ENCODE results near the gene ANO9. TPM values are rescaled to one million over a fixed set of nuclear protein-coding genes. Genes with fewer than 3 reads are reported as not detected.

Gene ANO9
- total RNA-seq, 1 experiment from 2014 or later, result 0.73 TPM

Other genes starting within 250 kb of the ANO9 start
- gene SCGB1C1, start 248.9 kb downstream of the ANO9 start, total RNA-seq (2014; rRNA removed; shearing (Covaris generic)), result not detected in 2 replicates
- 20.8 and 22.6 TPM in 2 replicates for gene BET1L, start 234.6 kb downstream of the ANO9 start, total RNA-seq (2014; rRNA removed; shearing (Covaris generic))
- 98.3 and 106 TPM in 2 replicates for gene RIC8A, start 234.3 kb downstream of the ANO9 start, total RNA-seq (2014; rRNA removed; shearing (Covaris generic))
- gene SIRT3, start 205.7 kb downstream of the ANO9 start, total RNA-seq (2014; rRNA removed; shearing (Covaris generic)), result 11.0 and 17.2 TPM in 2 replicates
- gene PSMD13, start 205.0 kb downstream of the ANO9 start, total RNA-seq (2014; rRNA removed; shearing (Covaris generic)), result 127 and 131 TPM in 2 replicates
- not detected in 2 replicates for gene NLRP6, start 163.6 kb downstream of the ANO9 start, total RNA-seq (2014; rRNA removed; shearing (Covaris generic))
- 4.7 and 8.5 TPM in 2 replicates for gene PGGHG, start 152.9 kb downstream of the ANO9 start, total RNA-seq (2014; rRNA removed; shearing (Covaris generic))
- not detected in 2 replicates for gene IFITM5, start 142.5 kb downstream of the ANO9 start, total RNA-seq (2014; rRNA removed; shearing (Covaris generic))
- gene IFITM2, start 134.2 kb downstream of the ANO9 start, total RNA-seq (2014; rRNA removed; shearing (Covaris generic)), result 38.4 and 40.0 TPM in 2 replicates
- gene IFITM1, start 128.0 kb downstream of the ANO9 start, total RNA-seq (2014; rRNA removed; shearing (Covaris generic)), result 4.9 and 7.4 TPM in 2 replicates
- gene IFITM3, start 121.2 kb downstream of the ANO9 start, total RNA-seq (2014; rRNA removed; shearing (Covaris generic)), result 100 and 101 TPM in 2 replicates
- 0.08 TPM in 1 of 2 replicates, not detected in the other for gene B4GALNT4, start 72.5 kb downstream of the ANO9 start, total RNA-seq (2014; rRNA removed; shearing (Covaris generic))
- 0.18 TPM in 1 of 2 replicates, not detected in the other for gene PKP3, start 47.8 kb downstream of the ANO9 start, total RNA-seq (2014; rRNA removed; shearing (Covaris generic))
- not detected in 2 replicates for gene SIGIRR, start 27.0 kb downstream of the ANO9 start, total RNA-seq (2014; rRNA removed; shearing (Covaris generic))
- 30.9 and 34.4 TPM in 2 replicates for gene PTDSS2, start 8.3 kb upstream of the ANO9 start, total RNA-seq (2014; rRNA removed; shearing (Covaris generic))
- gene RNH1, start 65.2 kb upstream of the ANO9 start, total RNA-seq (2014; rRNA removed; shearing (Covaris generic)), result 82.4 and 84.7 TPM in 2 replicates
- gene HRAS, start 93.6 kb upstream of the ANO9 start, total RNA-seq (2014; rRNA removed; shearing (Covaris generic)), result 75.7 and 80.1 TPM in 2 replicates
- gene LRRC56, start 95.5 kb upstream of the ANO9 start, total RNA-seq (2014; rRNA removed; shearing (Covaris generic)), result 0.08 and 0.20 TPM in 2 replicates
- gene LMNTD2, start 118.7 kb upstream of the ANO9 start, total RNA-seq (2014; rRNA removed; shearing (Covaris generic)), result 0.43 and 0.51 TPM in 2 replicates
- gene RASSF7, start 119.0 kb upstream of the ANO9 start, total RNA-seq (2014; rRNA removed; shearing (Covaris generic)), result 6.9 and 7.4 TPM in 2 replicates
- gene PHRF1, start 134.5 kb upstream of the ANO9 start, total RNA-seq (2014; rRNA removed; shearing (Covaris generic)), result 30.8 and 34.3 TPM in 2 replicates
- gene IRF7, start 173.9 kb upstream of the ANO9 start, total RNA-seq (2014; rRNA removed; shearing (Covaris generic)), result 3.6 and 5.8 TPM in 2 replicates
- gene CDHR5, start 182.9 kb upstream of the ANO9 start, total RNA-seq (2014; rRNA removed; shearing (Covaris generic)), result not detected in 2 replicates
- not detected in 2 replicates for gene SCT, start 185.2 kb upstream of the ANO9 start, total RNA-seq (2014; rRNA removed; shearing (Covaris generic))
- gene DRD4, start 195.3 kb upstream of the ANO9 start, total RNA-seq (2014; rRNA removed; shearing (Covaris generic)), result not detected in 2 replicates